Liver (tissue), 9 donors: ENCODE results near the gene DSTN. TPM values are rescaled to one million over a fixed set of nuclear protein-coding genes. Genes with fewer than 3 reads are reported as not detected.

ENCODE experiments used
- DNase-seq: peaks from one replicate; pipeline ENCODE4 v3.0.0-alpha.2; 2017; ENCODE audit warnings: low spot score
- H3K27ac ChIP-seq, 2 donors: one replicate each; pipeline ENCODE4 v1.7.0; 2013; ENCODE audit warnings: inconsistent platforms in 2 of 2, low read length in 2 of 2, control low read depth in 1 of 2, low read depth in 1 of 2, mild to moderate bottlenecking in 1 of 2
- H3K27me3 ChIP-seq, 4 donors: one replicate each; pipeline versions ENCODE4 v1.6.1 to v1.7.0; 2013; ENCODE audit warnings: low read length in 3 of 4, inconsistent platforms in 1 of 4, mild to moderate bottlenecking in 1 of 4, moderate library complexity in 1 of 4; ENCODE audit not compliant: control insufficient read depth in 4 of 4, insufficient read depth in 4 of 4
- H3K36me3 ChIP-seq, 4 donors: one replicate each; pipeline versions ENCODE4 v1.6.1 to v1.7.0; 2013; ENCODE audit warnings: low read length in 3 of 4, mild to moderate bottlenecking in 3 of 4, low read depth in 1 of 4, moderate library complexity in 1 of 4; ENCODE audit not compliant: control insufficient read depth in 4 of 4, insufficient read depth in 3 of 4
- H3K4me1 ChIP-seq, 4 donors: one replicate each; pipeline versions ENCODE4 v1.6.1 to v1.7.0; 2013; ENCODE audit warnings: low read length in 3 of 4, mild to moderate bottlenecking in 3 of 4, moderate library complexity in 1 of 4; ENCODE audit not compliant: control insufficient read depth in 4 of 4, insufficient read depth in 4 of 4
- H3K4me3 ChIP-seq, 3 donors: one replicate each; pipeline versions ENCODE4 v1.6.1 to v1.7.0; 2013; ENCODE audit warnings: low read length in 3 of 3, control low read depth in 1 of 3, low read depth in 1 of 3, mild to moderate bottlenecking in 1 of 3
- H3K9ac ChIP-seq, 2 donors: one replicate each; pipeline ENCODE4 v1.7.0; 2013; ENCODE audit warnings: low read length in 2 of 2, mild to moderate bottlenecking in 2 of 2, moderate library complexity in 2 of 2, control low read depth in 1 of 2, low read depth in 1 of 2
- H3K9me3 ChIP-seq, 4 donors: one replicate each; pipeline versions ENCODE4 v1.6.1 to v1.7.0; 2013; ENCODE audit warnings: low read length in 3 of 4; ENCODE audit not compliant: control insufficient read depth in 4 of 4
- ATF3 ChIP-seq: IDR thresholded peaks from 2 replicates; pipeline ENCODE4 v1.6.1; 2016; ENCODE audit warnings: antibody characterized with exemption
- CTCF ChIP-seq: fragments of 150-350 bp; IDR thresholded peaks from 2 replicates; pipeline ENCODE4 v1.5.1; 2017; ENCODE audit warnings: improper control_type of control experiment, low read depth, low read length; ENCODE audit not compliant: missing input control
- FOXA1 ChIP-seq: IDR thresholded peaks from 2 replicates; pipeline ENCODE4 v1.6.1; 2016; ENCODE audit warnings: antibody characterized with exemption
- FOXA2 ChIP-seq: IDR thresholded peaks from 2 replicates; pipeline ENCODE4 v1.6.1; 2016; ENCODE audit warnings: antibody characterized with exemption
- GABPA ChIP-seq, 2 donors: IDR thresholded peaks in 1 of 2; conservative IDR thresholded peaks in 1 of 2; 2 replicates each; pipeline ENCODE4 v1.6.1; 2016; ENCODE audit warnings: antibody characterized with exemption in 2 of 2, mild to moderate bottlenecking in 1 of 2, moderate library complexity in 1 of 2
- HNF4A ChIP-seq, 2 donors: conservative IDR thresholded peaks; 2 replicates each; pipeline ENCODE4 v1.6.1; 2016; ENCODE audit warnings: antibody characterized with exemption in 2 of 2, mild to moderate bottlenecking in 2 of 2
- HNF4G ChIP-seq: IDR thresholded peaks from 2 replicates; pipeline ENCODE4 v1.6.1; 2016; ENCODE audit warnings: antibody characterized with exemption
- JUND ChIP-seq, 2 donors: IDR thresholded peaks; 2 replicates each; pipeline ENCODE4 v1.6.1; 2016; ENCODE audit warnings: antibody characterized with exemption in 2 of 2
- MAX ChIP-seq: IDR thresholded peaks from 2 replicates; pipeline ENCODE4 v1.6.1; 2016; ENCODE audit warnings: antibody characterized with exemption
- NR2F2 ChIP-seq: IDR thresholded peaks from 2 replicates; pipeline ENCODE4 v1.6.1; 2016; ENCODE audit warnings: antibody characterized with exemption
- RAD21 ChIP-seq, 2 donors: IDR thresholded peaks; 2 replicates each; pipeline ENCODE4 v1.6.1; 2016; ENCODE audit warnings: antibody characterized with exemption in 2 of 2, mild to moderate bottlenecking in 2 of 2
- REST ChIP-seq: IDR thresholded peaks from 2 replicates; pipeline ENCODE4 v1.6.1; 2016; ENCODE audit warnings: antibody characterized with exemption, mild to moderate bottlenecking
- RXRA ChIP-seq, 2 donors: IDR thresholded peaks; 2 replicates each; pipeline ENCODE4 v1.6.1; 2017 to 2018; ENCODE audit warnings: antibody characterized with exemption in 2 of 2, mild to moderate bottlenecking in 1 of 2
- TAF1 ChIP-seq: conservative IDR thresholded peaks from 2 replicates; pipeline ENCODE4 v1.6.1; 2016; ENCODE audit warnings: antibody characterized with exemption, mild to moderate bottlenecking
- ZBTB33 ChIP-seq: IDR thresholded peaks from 2 replicates; pipeline ENCODE4 v1.6.1; 2016; ENCODE audit warnings: antibody characterized with exemption
- WGBS: extraction: QIAGEN DNeasy Blood & Tissue Kit; methylation state at CpG from one replicate; pipeline ENCODE4 v1.1.7; 2013; 5-methylcytosine and 5-hydroxymethylcytosine counted together
- polyA plus RNA-seq, 2 donors: library from polyadenylated mRNA; stranded (reverse) in 1 of 2; unstranded in 1 of 2; fragments of 200-250 nt in 1 of 2; fragments of >200 nt in 1 of 2; fragmentation: Nextera tagmentation in 1 of 2; extraction: Ambion mirVana in 1 of 2; gene quantifications; one replicate each; pipeline versions ENCODE4 v1.2.1 to v1.2.3, GENCODE V29; 2013 to 2015
- total RNA-seq, 2 donors: library from RNA; depleted of rRNA; stranded (reverse); fragments of >200 nt; gene quantifications; one replicate each; pipeline ENCODE4 v1.2.3, GENCODE V29; 2014
- donor health status: healthy.
- donor health status: healthy.
- donor health status: healthy.
- donor health status: healthy.
- donor health status: healthy.

The DSTN gene
- total and polyA plus RNA-seq, 4 donors: 39.9 to 137 (median 108) TPM

GRCh38 chr20:17587148-17587547 lies 17.3 kb downstream of the DSTN start (continued):
- TF ChIP-seq CTCF: no peak
- no peak for TF ChIP-seq RAD21 (IDR thresholded peaks at IDR 0.05)
- no peak for TF ChIP-seq ATF3
- no peak for TF ChIP-seq FOXA1
- TF ChIP-seq GABPA (IDR thresholded peaks at IDR 0.05 in 1 of 2, conservative IDR thresholded peaks at IDR 0.05 in 1 of 2): no peak
- TF ChIP-seq HNF4A (conservative IDR thresholded peaks at IDR 0.05): no peak

- TF ChIP-seq JUND (IDR thresholded peaks at IDR 0.05) (no peak), TAF1 (no peak), GABPA (IDR thresholded peaks at IDR 0.05 in 1 of 2, conservative IDR thresholded peaks at IDR 0.05 in 1 of 2) (no peak), RXRA (IDR thresholded peaks at IDR 0.05) (no peak), MAX (no peak), CTCF (no peak), FOXA2 (no peak), ZBTB33 (no peak), NR2F2 (no peak), FOXA1 (no peak), HNF4G (no peak), RAD21 (IDR thresholded peaks at IDR 0.05) (no peak), ATF3 (no peak), REST (no peak), HNF4A (conservative IDR thresholded peaks at IDR 0.05) (no peak)
- Histone ChIP-seq H3K9me3 (no peaks in the 10 kb centered on the region), H3K9ac (no peak overlapping the region), H3K4me1 (peaks cover 0 to 8% (median under 1%) of the 10 kb centered on the region in 4 donors), H3K27me3 (no peaks in the 10 kb centered on the region), H3K36me3 (peaks cover 0 to 2% (median 0%) of the 10 kb centered on the region in 4 donors), H3K27ac (no peak overlapping the region), H3K4me3 (no peak overlapping the region)
- WGBS: 81% methylated on average over 3 of the region's 3 CpGs
- DNase-seq: no peak
Measured at GRCh38 chr20:17587824-17588223, 17.9 kb downstream of the DSTN start.
